Measurements from ENCODE around the gene LHPP.

The LHPP gene

GRCh38 chr10:124559372-124560132 is 97.9 kb downstream of the LHPP start:
- DNase-seq: no peak

DNA sequence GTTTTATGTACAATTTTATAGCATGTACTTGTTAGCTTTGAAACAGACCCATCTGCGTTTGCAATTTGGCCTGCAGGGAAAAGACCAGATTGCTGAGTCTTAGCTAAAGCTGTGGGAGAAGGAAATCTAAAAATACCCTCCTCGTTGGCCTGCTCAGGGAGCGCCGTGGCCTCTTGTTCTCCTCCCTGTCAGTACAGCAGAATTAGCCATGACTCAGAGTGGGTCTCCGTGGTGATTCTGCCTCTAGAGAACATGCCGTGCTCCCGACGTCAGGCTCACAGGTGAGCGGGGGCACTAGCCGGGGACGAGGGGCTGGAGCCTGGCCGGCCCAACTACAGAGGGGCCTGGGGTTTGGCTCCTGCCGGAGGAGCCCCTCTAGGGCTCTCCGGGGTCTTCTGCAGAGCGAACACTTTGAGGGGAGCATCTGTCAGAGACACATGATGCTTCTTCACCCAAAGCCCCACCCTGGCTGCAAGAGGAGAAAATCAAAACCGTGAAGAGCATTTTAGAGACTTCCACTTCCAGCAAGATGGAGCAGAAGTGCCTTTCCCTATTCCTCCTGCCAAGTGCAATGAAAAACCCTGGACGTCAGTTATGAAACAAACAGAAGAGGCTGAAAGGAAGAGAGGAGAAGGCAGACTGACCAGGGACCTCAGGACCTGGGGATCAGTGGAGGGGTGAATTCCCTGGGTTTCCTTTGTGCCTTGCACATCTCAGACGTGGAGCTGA is 98.9 kb downstream of the LHPP start:
- DNase-seq: no peak

DNA sequence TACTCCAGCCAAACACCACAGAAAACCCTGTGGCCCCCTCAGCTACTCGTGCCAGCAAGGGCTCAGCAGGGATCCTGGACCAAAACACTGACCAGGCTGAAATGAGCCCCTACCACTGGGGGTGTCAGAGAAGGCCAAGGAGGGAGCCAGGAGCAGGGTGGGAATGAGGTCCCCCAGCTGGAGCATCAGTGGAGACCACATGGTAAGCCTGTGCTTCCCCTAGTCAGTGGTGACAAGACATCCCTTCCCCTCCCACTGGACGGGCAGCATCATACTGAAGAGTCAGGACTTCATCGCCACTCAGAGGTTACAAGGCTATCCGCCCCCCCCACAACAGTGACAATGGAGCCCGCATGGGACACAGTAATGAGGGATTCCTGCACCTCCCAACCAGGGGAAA is 99.6 kb downstream of the LHPP start:
- no peak for DNase-seq

- DNase-seq: no peak
Measured at GRCh38 chr10:124562425-124563060, 100.9 kb downstream of the LHPP start.

DNA sequence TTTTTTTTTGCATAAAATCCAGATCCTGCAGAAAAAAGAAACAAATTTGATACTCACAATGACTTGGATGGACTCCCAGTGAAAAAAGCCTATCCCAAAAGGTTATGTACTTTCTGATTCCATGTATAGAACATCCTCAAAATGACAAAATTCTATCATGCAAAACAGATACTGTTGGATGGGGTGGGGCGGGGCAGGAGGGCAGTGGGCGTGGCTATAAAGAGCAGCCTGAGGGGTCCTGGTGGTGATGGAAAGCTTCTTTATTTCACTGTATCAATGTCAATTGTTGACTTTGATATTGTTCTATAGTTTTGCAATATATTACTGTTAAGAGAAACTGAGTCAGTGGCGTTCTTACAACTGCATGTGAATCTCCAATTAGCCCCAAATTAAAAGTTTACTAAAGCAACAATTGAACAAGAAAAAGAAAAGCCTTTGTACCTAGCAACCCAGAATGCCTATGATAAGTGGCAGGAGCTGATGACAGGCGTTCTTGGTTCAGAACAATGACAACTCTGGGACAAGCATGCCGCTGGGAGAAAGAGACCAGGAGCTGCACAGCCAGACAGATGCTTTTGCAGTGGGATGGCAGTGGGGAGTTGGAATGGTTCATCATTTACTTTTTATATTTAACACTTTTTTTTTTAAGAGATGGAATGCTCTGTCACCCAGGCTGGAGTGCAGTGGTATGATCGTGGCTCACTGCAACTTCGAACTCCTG is 101.9 kb downstream of the LHPP start:
- DNase-seq: no peak

- DNase-seq: no peak
Measured at GRCh38 chr10:124564881-124565280, 103.3 kb downstream of the LHPP start.

- DNase-seq: no peak
Measured at GRCh38 chr10:124565565-124566221, 104.1 kb downstream of the LHPP start.

DNA sequence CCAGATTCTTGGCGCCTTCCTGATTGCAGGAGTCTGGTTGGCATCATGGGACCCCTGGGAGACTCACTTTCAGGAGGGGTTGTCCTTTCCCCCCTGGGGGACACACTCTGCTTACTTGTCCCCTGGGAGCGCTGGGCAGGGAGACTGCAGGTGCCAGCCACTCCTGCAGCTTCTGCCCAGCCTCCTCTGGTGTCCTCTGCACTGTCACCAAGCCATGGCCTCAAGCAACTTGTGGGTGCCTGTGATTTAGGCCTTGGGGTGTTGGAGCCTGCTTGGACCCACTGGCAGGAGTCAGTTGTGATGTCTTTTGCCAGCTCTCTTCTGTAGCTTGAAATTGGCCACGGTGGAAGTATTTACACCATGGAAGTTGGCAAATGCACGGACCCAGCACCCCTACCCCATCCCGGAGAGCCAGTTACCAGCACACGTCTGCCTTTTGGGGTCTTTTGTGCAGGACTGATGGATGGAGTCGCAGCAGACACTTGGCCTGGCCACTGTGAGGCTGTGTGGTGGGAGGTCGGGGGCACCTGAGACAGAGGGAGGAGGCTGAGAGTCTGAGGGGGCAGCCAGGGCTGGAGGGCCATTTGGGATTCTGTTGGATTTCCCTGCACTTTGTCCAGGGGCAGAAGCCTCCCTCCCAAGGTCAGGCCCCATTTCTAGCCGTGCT is 104.7 kb downstream of the LHPP start:
- DNase-seq: no peak

GRCh38 chr10:124566981-124567835 is 105.6 kb downstream of the LHPP start:
- DNase-seq: no peak

DNA sequence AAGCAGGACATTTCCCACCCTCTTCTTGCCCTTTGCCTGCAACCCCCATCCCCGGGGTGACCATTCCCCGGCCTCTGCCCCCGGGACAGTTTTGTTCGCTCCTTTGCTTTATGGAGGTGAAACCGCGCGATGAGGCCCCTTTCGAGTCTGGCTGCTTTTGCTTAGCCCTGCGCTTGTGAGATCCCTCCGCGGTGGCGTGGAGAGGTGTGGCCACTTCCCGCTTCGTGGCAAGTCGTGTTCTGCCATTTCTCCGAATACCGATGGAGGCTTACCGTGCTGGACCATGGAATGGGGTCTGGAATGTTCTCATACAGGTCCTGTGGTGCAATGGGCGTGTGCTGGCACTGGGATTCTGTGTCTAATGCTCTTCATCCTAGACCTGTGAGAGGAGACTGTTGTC is 106.7 kb downstream of the LHPP start:
- DNase-seq: no peak

- no peak for DNase-seq
Measured at GRCh38 chr10:124568848-124569622, 107.4 kb downstream of the LHPP start.

GRCh38 chr10:124569623-124570470 is 108.2 kb downstream of the LHPP start:
- no peak for DNase-seq

DNA sequence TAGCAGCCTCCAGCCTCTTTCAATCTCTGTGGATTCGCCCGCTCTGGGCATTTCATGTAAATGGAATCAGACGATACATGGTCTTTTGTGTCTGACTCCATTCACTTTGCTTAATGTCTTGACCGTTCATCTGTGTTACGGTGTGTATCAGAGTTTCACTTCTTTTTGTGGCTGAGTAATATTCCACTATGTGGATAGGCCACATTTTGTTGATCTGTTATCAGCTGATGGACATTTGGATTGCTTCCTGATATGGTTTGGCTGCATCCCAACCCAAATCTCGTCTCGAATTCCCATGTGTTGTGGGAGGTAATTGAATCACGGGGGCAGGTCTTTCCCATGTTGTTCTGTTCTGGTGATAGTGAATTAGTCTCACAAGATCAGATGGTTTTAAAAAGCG is 109.0 kb downstream of the LHPP start:
- DNase-seq: no peak

- no peak for DNase-seq
Measured at GRCh38 chr10:124572751-124573150, 111.1 kb downstream of the LHPP start.

DNA sequence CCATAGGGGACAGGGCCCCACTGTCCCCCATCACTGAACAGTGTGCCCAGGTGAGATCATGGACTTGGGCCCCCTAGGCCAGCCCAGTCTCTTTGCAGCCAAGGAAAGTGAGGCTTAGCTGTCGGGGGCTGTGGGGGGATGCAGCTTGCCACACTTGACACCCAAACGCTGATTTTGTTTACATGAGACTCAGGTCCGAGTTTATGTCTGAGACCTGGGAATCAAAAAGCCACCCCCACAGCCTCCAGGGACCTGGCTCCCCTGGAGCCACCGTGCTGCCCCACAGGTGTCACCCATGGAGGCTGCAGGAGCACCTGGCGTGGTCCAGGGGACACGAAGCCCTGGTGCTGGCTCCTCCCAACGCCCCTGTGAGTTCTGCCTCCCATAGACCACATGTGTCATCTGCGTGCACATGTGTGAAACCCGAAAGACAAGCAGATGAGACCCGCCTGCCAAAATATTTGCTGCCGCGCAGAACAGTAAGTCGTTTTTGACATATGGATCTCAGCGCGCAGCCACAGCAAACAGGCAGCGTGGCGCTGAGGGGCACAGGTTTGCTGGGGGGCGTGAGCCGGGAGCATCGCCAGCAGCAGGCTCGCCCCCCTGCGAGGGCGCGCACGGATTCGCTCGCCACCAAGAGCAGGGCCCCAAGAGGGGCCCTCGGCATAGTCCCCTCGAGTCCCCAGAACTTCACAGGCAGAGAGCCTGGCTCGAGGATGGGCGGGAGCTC is 112.3 kb downstream of the LHPP start:
- DNase-seq: no peak

GRCh38 chr10:124574456-124575070 is 112.9 kb downstream of the LHPP start:
- DNase-seq: no peak

DNA sequence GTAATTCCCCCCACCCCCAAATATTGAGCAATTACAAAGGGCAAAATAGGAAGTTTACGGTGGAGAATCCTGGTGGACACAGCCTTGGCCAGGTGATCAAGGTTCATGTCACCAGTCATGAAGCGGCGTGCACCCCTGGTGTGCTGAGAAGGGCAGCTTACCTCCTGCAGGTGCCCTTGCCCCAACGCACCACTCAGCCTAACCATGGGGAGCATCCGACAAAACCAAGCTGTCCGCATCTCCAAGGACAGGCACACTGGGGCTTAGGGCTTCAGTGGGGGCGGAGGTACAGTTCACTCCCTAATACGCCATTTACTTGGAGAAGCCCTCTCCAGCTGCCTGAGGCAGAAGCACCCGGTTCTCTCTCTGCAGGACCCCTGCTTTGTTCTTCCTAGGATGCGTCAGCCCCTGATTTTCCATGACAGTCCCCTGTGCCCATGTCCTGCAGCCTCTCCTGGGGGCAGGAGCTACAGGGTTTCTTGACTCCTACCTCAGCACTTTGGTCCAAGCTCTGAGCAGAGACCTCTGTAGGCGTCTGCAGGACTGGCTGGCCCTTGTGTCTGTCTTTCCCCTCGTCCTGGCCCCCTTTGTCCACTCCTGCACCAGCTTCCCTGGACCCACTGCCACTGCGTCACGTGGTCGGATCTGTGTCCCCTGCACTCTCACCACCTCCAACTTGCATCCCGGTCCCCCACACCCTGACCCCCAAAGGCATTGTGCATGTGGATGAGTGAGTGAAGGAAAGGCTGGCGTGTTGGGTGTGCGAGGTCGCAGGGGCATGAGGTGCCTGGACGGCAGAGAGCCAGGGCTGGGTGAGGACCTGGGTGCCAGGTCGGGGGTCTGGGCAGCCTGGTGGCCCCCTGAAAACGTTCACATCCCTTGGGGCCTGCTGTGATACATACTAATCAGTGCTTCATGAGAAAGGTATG is 113.7 kb downstream of the LHPP start:
- DNase-seq: no peak

Measured in stimulated activated CD4-positive, alpha-beta T cell treated with anti-CD3 and anti-CD28 coated beads, Interleukin-4, amount 100 ng/mL, for 4 hours (primary cell).